OCI-LY7 (cell line): ENCODE data around the gene PNO1. TPM values are rescaled to one million over a fixed set of nuclear protein-coding genes. Genes with fewer than 3 reads are reported as not detected.

Experiments
- BruUV-seq: library from RNA; stranded (reverse); fragments of 400-500 nt; replicated peaks from 2 replicates; lab custom pipeline; 2021; lab: Mats Ljungman, UMichigan
- CTCF ChIA-PET: fragments of 300-600 bp; sonication (Branson Sonifier 250); formaldehyde crosslinking; loops from one replicate; lab custom pipeline; 2022; ENCODE audit warnings: antibody characterized with exemption; ENCODE audit not compliant: unreplicated experiment; lab: Charles Lee
- POLR2A ChIA-PET: fragments of 300-600 bp; sonication (Branson Sonifier 250); formaldehyde crosslinking; loops from one replicate; lab custom pipeline; 2022; ENCODE audit warnings: antibody characterized with exemption; lab: Charles Lee
- DNase-seq: peaks from one replicate; pipeline ENCODE4 v3.0.0-alpha.2; 2015; ENCODE audit warnings: low spot score
- H2AFZ ChIP-seq: fragments of 200-600 bp; sonication (generic), shearing (Covaris generic); 2 replicates; pipeline ENCODE4 v1.6.1; 2014; ENCODE audit warnings: mild to moderate bottlenecking, antibody characterized with exemption, low read length, moderate library complexity
- H3K27ac ChIP-seq: fragments of 200-600 bp; sonication (generic); 2 replicates; pipeline ENCODE4 v1.5.1; 2014; ENCODE audit warnings: mixed run types, low read depth, mild to moderate bottlenecking, moderate library complexity, low read length, inconsistent platforms; ENCODE audit not compliant: poor library complexity, severe bottlenecking
- H3K36me3 ChIP-seq: fragments of 200-600 bp; sonication (generic); 2 replicates; pipeline ENCODE4 v1.6.1; 2014; ENCODE audit warnings: mild to moderate bottlenecking, antibody characterized with exemption, low read length, moderate library complexity, mixed read lengths; ENCODE audit not compliant: insufficient read depth
- H3K4me1 ChIP-seq: fragments of 200-600 bp; sonication (generic); 2 replicates; pipeline ENCODE4 v1.5.1; 2014; ENCODE audit warnings: mild to moderate bottlenecking, low read length; ENCODE audit not compliant: insufficient read depth, poor library complexity, severe bottlenecking
- H3K4me2 ChIP-seq: fragments of 200-600 bp; sonication (generic); 2 replicates; pipeline ENCODE4 v1.6.1; 2014; ENCODE audit warnings: mild to moderate bottlenecking, low read length
- H3K4me3 ChIP-seq: fragments of 200-600 bp; sonication (generic); 2 replicates; pipeline ENCODE4 v1.5.1; 2014; ENCODE audit warnings: mild to moderate bottlenecking, low read depth, low read length; ENCODE audit not compliant: poor library complexity, severe bottlenecking
- H3K79me2 ChIP-seq: fragments of 200-600 bp; sonication (generic); 2 replicates; pipeline ENCODE4 v1.6.1; 2016; ENCODE audit warnings: low read depth, mild to moderate bottlenecking, low read length, moderate library complexity, mixed read lengths; ENCODE audit not compliant: insufficient read depth
- H3K9me2 ChIP-seq: fragments of 200-600 bp; sonication (generic); 2 replicates; pipeline ENCODE4 v1.6.1; 2016; ENCODE audit warnings: mild to moderate bottlenecking, low read length, mixed read lengths; ENCODE audit not compliant: insufficient read depth
- H3K9me3 ChIP-seq: fragments of 200-600 bp; sonication (generic); 2 replicates; pipeline ENCODE4 v1.6.1; 2014; ENCODE audit warnings: mild to moderate bottlenecking, mixed run types, low read length, mixed read lengths
- H4K20me1 ChIP-seq: fragments of 200-600 bp; sonication (generic); 2 replicates; pipeline ENCODE4 v1.6.1; 2014; ENCODE audit warnings: mild to moderate bottlenecking, antibody characterized with exemption, low read length, moderate library complexity, mixed read lengths; ENCODE audit not compliant: insufficient read depth
- EZH2phosphoT487 ChIP-seq: fragments of 200-600 bp; sonication (generic); IDR thresholded peaks from 2 replicates; pipeline ENCODE4 v1.6.1; 2018; ENCODE audit warnings: low read depth, borderline replicate concordance, mild to moderate bottlenecking, mixed run types, antibody characterized with exemption, low read length, moderate library complexity, mixed read lengths
- intact Hi-C: fragments of 100-400 bp; cut with micrococcal nuclease; formaldehyde crosslinking; loops from one replicate; pipeline ENCODE4 v1.10.0; 2022; ENCODE audit not compliant: unreplicated experiment
- total RNA-seq, 2 experiments: library from RNA; depleted of rRNA in 1 of 2; stranded (reverse); fragments of >200 nt in 1 of 2; shearing (Covaris generic) in 1 of 2; gene quantifications; 2 replicates each; pipeline ENCODE4 v1.2.3, GENCODE V29; 2014 to 2022
- TF ChIP-seq, protein P1 (sequence below): fragments of 200-600 bp; sonication (generic); conservative IDR thresholded peaks from 2 replicates; pipeline ENCODE4 v1.5.1; 2014; ENCODE audit warnings: mild to moderate bottlenecking, antibody characterized with exemption, low read length, moderate library complexity, mixed read lengths

PNO1 gene
- total RNA-seq, 2 experiments from 2014 or later, result 18.6 to 22.5 TPM

DNA sequence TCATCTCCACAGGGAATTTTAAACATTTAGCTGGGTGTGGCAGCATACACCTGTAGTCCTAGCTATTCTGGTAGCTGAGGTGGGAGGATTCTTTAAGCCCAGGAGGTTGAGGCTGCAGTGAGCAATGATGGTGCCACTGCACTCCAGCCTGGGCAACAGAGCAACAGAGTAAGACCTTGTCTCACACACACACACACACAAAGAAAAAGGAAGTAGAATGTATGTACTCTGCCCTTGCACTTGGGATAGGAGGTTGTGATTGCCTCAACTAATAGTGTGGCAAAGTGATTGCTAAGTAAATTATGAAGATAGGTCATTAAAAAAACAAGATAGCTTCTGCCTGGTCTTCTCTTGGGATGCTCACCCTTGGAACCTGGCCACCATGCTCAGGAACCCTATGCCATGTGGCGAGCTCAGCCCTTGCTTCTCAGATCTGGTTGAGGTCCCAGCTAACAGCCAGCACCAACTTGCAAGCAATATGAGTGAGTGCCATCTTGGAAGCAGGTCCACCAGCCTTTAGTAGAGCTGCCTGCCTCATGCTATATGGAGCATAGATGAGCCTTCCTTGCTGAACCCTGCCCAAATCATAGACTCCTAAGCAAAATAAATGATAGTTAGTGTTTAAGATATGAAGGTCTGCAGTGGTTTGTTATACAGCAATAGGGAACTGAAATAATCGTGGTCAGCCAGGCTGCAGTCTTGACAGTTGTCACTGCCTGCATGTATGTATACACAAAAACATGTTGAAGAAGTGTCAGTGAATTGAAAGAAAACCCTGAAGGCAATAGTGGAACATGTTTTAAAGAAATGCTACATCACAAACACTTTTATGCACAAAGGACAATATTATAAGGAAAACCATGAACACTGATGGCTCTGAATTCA lies 30.1 kb upstream of the PNO1 start:
- ChIA-PET CTCF (no interaction called here), POLR2A (interaction anchor here (0.6 to 1.0 kb wide), 6 partner anchors 9 to 164 kb away, joined by 3 to 5 read pairs (median 4); partner anchors contain the start of gene C1D)
- peak; percentile 74 for DNase-seq
- Histone ChIP-seq H3K36me3 (peaks cover 12% of the 10 kb centered on the region; the same call in 1 of the 2 replicates), H2AFZ (no peak overlapping the region), H3K4me2 (peak overlapping the region; percentile 35), H3K9me3 (no peaks in the 10 kb centered on the region), H3K4me3 (no peak overlapping the region), H3K4me1 (peaks cover 21% of the 10 kb centered on the region), H3K9me2 (no peaks in the 10 kb centered on the region), H3K79me2 (no peaks in the 10 kb centered on the region), H4K20me1 (no peaks in the 10 kb centered on the region), H3K27ac (peak overlapping the region; percentile 65)
- intact Hi-C loops, result no loop called here
- no peak for TF ChIP-seq EZH2phosphoT487
- TF ChIP-seq, protein P1, sequence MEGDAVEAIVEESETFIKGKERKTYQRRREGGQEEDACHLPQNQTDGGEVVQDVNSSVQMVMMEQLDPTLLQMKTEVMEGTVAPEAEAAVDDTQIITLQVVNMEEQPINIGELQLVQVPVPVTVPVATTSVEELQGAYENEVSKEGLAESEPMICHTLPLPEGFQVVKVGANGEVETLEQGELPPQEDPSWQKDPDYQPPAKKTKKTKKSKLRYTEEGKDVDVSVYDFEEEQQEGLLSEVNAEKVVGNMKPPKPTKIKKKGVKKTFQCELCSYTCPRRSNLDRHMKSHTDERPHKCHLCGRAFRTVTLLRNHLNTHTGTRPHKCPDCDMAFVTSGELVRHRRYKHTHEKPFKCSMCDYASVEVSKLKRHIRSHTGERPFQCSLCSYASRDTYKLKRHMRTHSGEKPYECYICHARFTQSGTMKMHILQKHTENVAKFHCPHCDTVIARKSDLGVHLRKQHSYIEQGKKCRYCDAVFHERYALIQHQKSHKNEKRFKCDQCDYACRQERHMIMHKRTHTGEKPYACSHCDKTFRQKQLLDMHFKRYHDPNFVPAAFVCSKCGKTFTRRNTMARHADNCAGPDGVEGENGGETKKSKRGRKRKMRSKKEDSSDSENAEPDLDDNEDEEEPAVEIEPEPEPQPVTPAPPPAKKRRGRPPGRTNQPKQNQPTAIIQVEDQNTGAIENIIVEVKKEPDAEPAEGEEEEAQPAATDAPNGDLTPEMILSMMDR, result no peak
- no TSS peak for BruUV-seq

DNA sequence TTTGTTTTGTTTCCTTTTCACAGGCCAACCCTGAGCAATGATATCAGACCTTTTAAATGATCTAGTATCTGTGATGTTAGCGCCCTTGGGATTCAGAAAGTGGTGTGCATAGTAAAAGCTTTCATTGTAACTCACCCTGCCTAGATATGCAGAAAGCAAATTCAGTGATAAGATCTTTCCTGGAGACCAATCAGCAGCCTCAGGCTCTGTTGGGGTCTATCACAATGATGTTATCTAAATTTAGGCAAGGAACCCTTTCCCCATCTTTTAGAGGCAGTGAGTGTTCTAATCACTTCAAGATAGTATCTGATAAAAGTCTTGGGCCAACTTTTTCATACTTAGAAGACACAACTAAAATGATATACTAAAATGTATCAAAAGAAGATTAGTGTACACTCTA lies 23.6 kb upstream of the PNO1 start:
- Histone ChIP-seq H3K79me2 (no peaks in the 10 kb centered on the region), H3K9me2 (no peaks in the 10 kb centered on the region), H4K20me1 (no peaks in the 10 kb centered on the region), H3K27ac (no peak overlapping the region), H2AFZ (no peak overlapping the region), H3K36me3 (peaks cover 67% of the 10 kb centered on the region), H3K4me1 (no peaks in the 10 kb centered on the region), H3K9me3 (no peaks in the 10 kb centered on the region), H3K4me3 (no peak overlapping the region), H3K4me2 (no peak overlapping the region)
- CTCF ChIA-PET, result no interaction called here
- no TSS peak for BruUV-seq
- POLR2A ChIA-PET, result interaction anchor here (0.6 to 0.8 kb wide), 3 partner anchors 10 to 158 kb away, joined by 3 to 4 read pairs (median 3); no protein-coding TSS in a partner anchor
- intact Hi-C loops, result no loop called here
- DNase-seq, result no peak
- TF ChIP-seq, protein P1, result no peak
- no peak for TF ChIP-seq EZH2phosphoT487

DNA sequence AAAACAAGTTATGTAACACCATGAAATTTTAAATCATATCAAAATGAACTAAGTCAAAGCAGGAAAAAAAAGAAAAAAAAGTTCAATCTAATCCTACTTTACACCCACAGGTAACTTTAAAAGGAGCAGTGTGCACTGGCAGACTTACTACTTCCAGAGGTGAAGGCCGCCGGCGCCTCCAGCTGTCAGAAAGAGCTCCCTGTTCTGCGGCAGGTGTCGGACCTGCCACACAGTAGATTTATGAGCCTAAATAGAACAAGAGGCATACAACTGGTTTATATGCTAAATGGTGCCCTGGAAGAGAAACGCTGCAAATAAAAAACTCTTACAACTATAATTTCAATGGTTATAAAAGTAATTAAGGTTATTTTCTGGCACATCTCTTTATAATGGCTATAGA lies 23.1 kb upstream of the PNO1 start:
- Histone ChIP-seq H3K27ac (no peak overlapping the region), H3K4me2 (no peak overlapping the region), H3K36me3 (peaks cover 67% of the 10 kb centered on the region), H3K79me2 (no peaks in the 10 kb centered on the region), H3K9me3 (no peaks in the 10 kb centered on the region), H4K20me1 (no peaks in the 10 kb centered on the region), H3K4me3 (no peak overlapping the region), H2AFZ (no peak overlapping the region), H3K9me2 (no peaks in the 10 kb centered on the region), H3K4me1 (no peaks in the 10 kb centered on the region)
- DNase-seq, result no peak
- ChIA-PET CTCF (no interaction called here), POLR2A (interaction anchor here (0.6 to 1.1 kb wide), 4 partner anchors 10 to 790 kb away, joined by 3 to 4 read pairs (median 3); no protein-coding TSS in a partner anchor)
- TF ChIP-seq, protein P1, result peak; percentile 30; the same call in 1 of the 2 replicates
- TF ChIP-seq EZH2phosphoT487, result no peak
- intact Hi-C loops, result no loop called here
- no TSS peak for BruUV-seq
